Activated B cell treated with CpG ODN at 0.5 μM for 24 hours (primary cell): ENCODE data around the gene ADAMTSL1. TPM values are rescaled to one million over a fixed set of nuclear protein-coding genes. Genes with fewer than 3 reads are reported as not detected.

Source experiments
- ATAC-seq: fragments of 200-7000 bp; cut with Tn5 transposase; one replicate; pipeline ENCODE4 v1.10.0; 2021; ENCODE audit warnings: low read depth, mild to moderate bottlenecking, moderate library complexity
- CTCF ChIA-PET: fragments of 350-600 bp; sonication (Branson Sonifier 250); formaldehyde crosslinking; loops from one replicate; lab custom pipeline; 2021; ENCODE audit warnings: antibody characterized with exemption; lab: Charles Lee
- POLR2A ChIA-PET: fragments of 350-600 bp; sonication (Branson Sonifier 250); formaldehyde crosslinking; loops from one replicate; lab custom pipeline; 2021; ENCODE audit warnings: antibody characterized with exemption; lab: Charles Lee
- DNase-seq: peaks from one replicate; pipeline ENCODE4 v3.0.0; 2022
- H3K27ac Mint-ChIP-seq: one replicate; pipeline ENCODE4 v1.8.0; 2020; ENCODE audit warnings: mixed read lengths
- H3K27me3 Mint-ChIP-seq: one replicate; pipeline ENCODE4 v1.8.0; 2021; ENCODE audit warnings: mixed read lengths
- H3K36me3 Mint-ChIP-seq: one replicate; pipeline ENCODE4 v1.8.0; 2021; ENCODE audit warnings: low read depth, mixed read lengths
- H3K4me1 Mint-ChIP-seq: one replicate; pipeline ENCODE4 v1.8.0; 2021; ENCODE audit warnings: mixed read lengths
- H3K4me3 Mint-ChIP-seq: one replicate; pipeline ENCODE4 v1.8.0; 2020; ENCODE audit warnings: mild to moderate bottlenecking, mixed read lengths
- H3K9me3 Mint-ChIP-seq: one replicate; pipeline ENCODE4 v1.8.0; 2020; ENCODE audit warnings: mixed read lengths
- CTCF ChIP-seq: fragments of 200-600 bp; IDR thresholded peaks from one replicate; pipeline ENCODE4 v1.8.0; 2022; ENCODE audit warnings: antibody characterized with exemption, mild to moderate bottlenecking
- intact Hi-C: fragments of 100-400 bp; cut with micrococcal nuclease; formaldehyde crosslinking; loops from one replicate; pipeline ENCODE4 v1.15.1; 2024
- total RNA-seq: library from RNA; stranded (reverse); gene quantifications from 2 replicates; pipeline ENCODE4 v1.2.3, GENCODE V29; 2022

Gene ADAMTSL1
- total RNA-seq, 1 donor from 2014 or later: not detected

GRCh38 chr9:18893046-18893445 lies 419.1 kb downstream of the ADAMTSL1 start:
- no peak for DNase-seq
- Mint-ChIP-seq H3K4me1 (no peaks in the 10 kb centered on the region), H3K36me3 (no peaks in the 10 kb centered on the region), H3K27ac (no peak overlapping the region), H3K4me3 (no peak overlapping the region), H3K9me3 (peaks cover 5% of the 10 kb centered on the region), H3K27me3 (no peaks in the 10 kb centered on the region)
- no peak for ATAC-seq
- CTCF ChIA-PET: interaction anchor here (0.6 kb wide), 1 partner anchor 32 kb away, joined by 3 read pairs; no protein-coding TSS in a partner anchor
- no peak for TF ChIP-seq CTCF
- POLR2A ChIA-PET: no interaction called here
- intact Hi-C loops: no loop called here

GRCh38 chr9:18893491-18893890 lies 419.5 kb downstream of the ADAMTSL1 start:
- TF ChIP-seq CTCF: no peak
- peaks cover 5% of the 10 kb centered on the region for H3K9me3 Mint-ChIP-seq
- ATAC-seq (no peak), DNase-seq (no peak)
- H3K27me3 Mint-ChIP-seq: no peaks in the 10 kb centered on the region
- H3K4me3 Mint-ChIP-seq: no peak overlapping the region
- H3K27ac Mint-ChIP-seq: no peak overlapping the region
- no peaks in the 10 kb centered on the region for H3K36me3 Mint-ChIP-seq
- intact Hi-C loops: no loop called here
- CTCF ChIA-PET: interaction anchor here (0.6 kb wide), 1 partner anchor 33 kb away, joined by 3 read pairs; no protein-coding TSS in a partner anchor
- POLR2A ChIA-PET: no interaction called here
- no peaks in the 10 kb centered on the region for H3K4me1 Mint-ChIP-seq

- Mint-ChIP-seq H3K4me3 (no peak overlapping the region), H3K27me3 (no peaks in the 10 kb centered on the region), H3K27ac (no peak overlapping the region), H3K4me1 (no peaks in the 10 kb centered on the region), H3K36me3 (no peaks in the 10 kb centered on the region), H3K9me3 (peaks cover 5% of the 10 kb centered on the region)
- TF ChIP-seq CTCF: no peak
- POLR2A ChIA-PET: no interaction called here
- ATAC-seq (no peak), DNase-seq (no peak)
- intact Hi-C loops: no loop called here
- CTCF ChIA-PET: no interaction called here
Observed at GRCh38 chr9:18896004-18896403, 422.1 kb downstream of the ADAMTSL1 start.

GRCh38 chr9:18896531-18897179 lies 422.7 kb downstream of the ADAMTSL1 start:
- CTCF ChIA-PET: no interaction called here
- intact Hi-C loops: no loop called here
- DNase-seq (no peak), ATAC-seq (no peak)
- Mint-ChIP-seq H3K9me3 (peaks cover 8% of the 10 kb centered on the region), H3K27me3 (no peaks in the 10 kb centered on the region), H3K4me3 (no peak overlapping the region), H3K4me1 (no peaks in the 10 kb centered on the region), H3K27ac (no peak overlapping the region), H3K36me3 (no peaks in the 10 kb centered on the region)
- POLR2A ChIA-PET: no interaction called here
- no peak for TF ChIP-seq CTCF

- CTCF ChIA-PET: no interaction called here
- no peak for DNase-seq
- intact Hi-C loops: no loop called here
- Mint-ChIP-seq H3K27me3 (no peaks in the 10 kb centered on the region), H3K36me3 (no peaks in the 10 kb centered on the region), H3K4me1 (no peaks in the 10 kb centered on the region), H3K4me3 (no peak overlapping the region), H3K9me3 (peaks cover 21% of the 10 kb centered on the region), H3K27ac (no peak overlapping the region)
- POLR2A ChIA-PET: no interaction called here
- no peak for ATAC-seq
- TF ChIP-seq CTCF: no peak
Observed at GRCh38 chr9:18903450-18903849, 429.5 kb downstream of the ADAMTSL1 start.
